A204.1 (cell line): Measurements from ENCODE around the gene HDAC7.

ENCODE experiments used
- FAIRE-seq: peaks from 2 replicates; lab custom pipeline; 2012; peaks lifted over from hg19 to GRCh38; lab: Jason Lieb, UNC

The HDAC7 gene

DNA sequence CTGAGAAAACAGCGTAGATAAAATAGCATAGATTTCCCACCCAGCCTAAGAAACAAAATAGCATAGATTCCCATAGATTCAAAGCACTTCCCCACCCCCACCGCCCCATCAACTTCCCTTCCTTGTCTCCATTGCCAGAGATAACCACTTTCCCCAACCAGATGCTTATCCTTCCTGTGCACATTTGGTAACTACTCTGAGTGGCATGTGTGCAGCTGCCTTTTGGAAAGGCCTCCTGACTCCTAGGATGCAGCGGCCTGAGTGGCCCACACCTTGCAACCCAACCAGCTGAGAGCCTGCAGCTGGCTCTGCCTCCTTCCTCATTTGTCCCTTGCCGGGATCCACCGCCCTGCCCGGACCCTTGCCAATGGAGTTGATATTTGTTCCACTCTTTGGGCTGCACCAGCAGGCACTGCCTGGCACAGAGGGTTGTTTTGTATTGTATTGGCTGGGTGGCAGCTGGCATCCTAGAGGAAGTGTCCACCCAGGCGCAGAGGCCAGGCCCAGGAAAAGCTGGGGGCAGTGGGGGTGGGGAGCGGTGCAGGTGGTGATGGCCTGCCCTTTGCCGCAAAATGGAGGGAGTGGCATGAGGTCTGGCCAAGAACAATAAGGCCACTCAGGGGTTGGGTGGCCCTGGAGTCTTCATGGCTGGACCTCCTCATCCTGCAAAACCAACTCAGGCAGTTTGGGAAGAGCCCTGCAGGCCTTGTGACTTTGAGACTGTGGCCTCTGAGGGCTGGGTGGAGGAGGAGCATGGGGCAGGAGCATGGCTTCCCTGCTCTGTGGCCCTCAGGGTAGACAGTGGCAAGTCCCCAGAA is 41.8 kb downstream of the HDAC7 start:
- no peak for FAIRE-seq

DNA sequence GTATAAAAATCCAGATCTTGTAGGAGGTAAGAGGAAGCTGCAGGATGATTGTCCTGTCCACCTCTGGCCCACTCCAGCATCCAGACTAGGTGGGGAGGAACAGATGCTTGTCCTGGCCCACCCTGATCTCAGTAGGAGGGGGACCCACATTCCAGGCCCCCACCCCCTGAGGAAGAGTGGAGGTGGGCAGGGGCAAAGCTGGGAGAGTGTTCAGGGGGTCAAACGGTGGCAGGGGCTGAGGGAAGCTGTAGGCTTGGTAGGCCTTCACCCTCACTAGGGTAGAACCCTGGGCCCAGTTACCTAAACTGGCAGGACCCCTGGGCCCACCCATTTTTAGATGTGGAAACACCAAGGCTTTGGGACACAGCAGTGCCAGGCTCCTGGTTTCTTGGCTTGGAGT is 42.6 kb downstream of the HDAC7 start:
- no peak for FAIRE-seq

DNA sequence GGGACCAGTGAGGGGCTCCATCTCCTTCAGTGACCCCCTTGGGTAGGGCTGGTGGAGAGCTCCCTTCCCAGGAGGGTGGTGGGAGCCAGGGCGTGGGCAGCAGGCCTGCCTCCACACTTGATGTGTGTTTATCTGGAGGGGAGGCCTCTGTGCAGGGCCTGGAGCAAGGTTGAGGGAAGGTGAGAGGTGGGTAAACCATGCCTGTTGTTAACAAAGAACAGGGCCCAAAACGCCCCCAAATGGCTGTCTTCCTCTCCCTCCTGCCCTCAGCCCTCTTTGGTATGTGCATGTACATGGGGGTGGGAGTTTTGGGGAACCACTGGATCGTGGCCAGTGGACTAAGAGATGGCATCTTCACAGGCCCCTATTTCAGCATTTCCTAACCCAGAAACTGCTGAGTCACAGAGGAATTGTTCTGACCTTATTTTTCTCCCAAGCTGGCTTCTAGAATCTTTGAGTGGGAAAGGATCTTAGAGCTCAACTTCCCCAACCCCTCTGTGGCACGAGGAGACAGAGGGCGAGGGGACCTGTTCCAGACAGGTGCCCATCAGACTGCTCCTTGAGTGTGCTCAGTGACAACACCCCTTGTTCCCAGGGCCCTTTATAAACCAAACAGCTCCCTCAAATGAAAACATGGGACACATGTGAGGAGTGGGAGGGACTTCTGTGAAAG is 43.1 kb downstream of the HDAC7 start:
- FAIRE-seq, result no peak

GRCh38 chr12:47775100-47775911 is 44.4 kb downstream of the HDAC7 start:
- no peak for FAIRE-seq

- no peak for FAIRE-seq
These were observed 45.0 kb downstream of the HDAC7 start for GRCh38 chr12:47774663-47775062.

GRCh38 chr12:47773858-47774580 is 45.7 kb downstream of the HDAC7 start:
- no peak for FAIRE-seq

GRCh38 chr12:47773062-47773857 is 46.4 kb downstream of the HDAC7 start, which contains the start of gene SLC48A1:
Gene SLC48A1, plus strand, starts transcription at chr12:47773238. Its CDS starts 67 bp downstream, at chr12:47773305.
- no peak for FAIRE-seq

DNA sequence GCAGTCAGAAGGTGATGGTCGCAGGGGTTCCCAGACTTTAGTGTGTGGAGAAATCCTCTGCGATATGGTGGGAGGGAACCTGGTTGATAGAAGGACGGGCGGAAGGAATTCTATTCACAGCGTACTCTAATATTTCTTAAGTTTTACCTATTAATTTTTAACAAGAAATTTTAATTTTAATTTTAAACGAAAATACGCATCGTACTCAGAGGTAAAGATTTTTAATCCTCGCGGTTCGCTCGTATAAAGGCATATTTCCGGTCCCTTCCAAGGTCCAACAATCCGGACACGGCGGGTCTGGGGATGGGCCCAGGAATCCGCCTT is 47.0 kb downstream of the HDAC7 start:
- FAIRE-seq, result no peak

- FAIRE-seq, result no peak
These were observed 47.5 kb downstream of the HDAC7 start for GRCh38 chr12:47772094-47772660.

GRCh38 chr12:47771304-47771703 is 48.4 kb downstream of the HDAC7 start:
- FAIRE-seq, result no peak

- FAIRE-seq, result no peak
These were observed 49.5 kb downstream of the HDAC7 start for GRCh38 chr12:47770086-47770726.

GRCh38 chr12:47769234-47770085 is 50.2 kb downstream of the HDAC7 start:
- no peak for FAIRE-seq

- no peak for FAIRE-seq
These were observed 51.3 kb downstream of the HDAC7 start for GRCh38 chr12:47768323-47768811.

DNA sequence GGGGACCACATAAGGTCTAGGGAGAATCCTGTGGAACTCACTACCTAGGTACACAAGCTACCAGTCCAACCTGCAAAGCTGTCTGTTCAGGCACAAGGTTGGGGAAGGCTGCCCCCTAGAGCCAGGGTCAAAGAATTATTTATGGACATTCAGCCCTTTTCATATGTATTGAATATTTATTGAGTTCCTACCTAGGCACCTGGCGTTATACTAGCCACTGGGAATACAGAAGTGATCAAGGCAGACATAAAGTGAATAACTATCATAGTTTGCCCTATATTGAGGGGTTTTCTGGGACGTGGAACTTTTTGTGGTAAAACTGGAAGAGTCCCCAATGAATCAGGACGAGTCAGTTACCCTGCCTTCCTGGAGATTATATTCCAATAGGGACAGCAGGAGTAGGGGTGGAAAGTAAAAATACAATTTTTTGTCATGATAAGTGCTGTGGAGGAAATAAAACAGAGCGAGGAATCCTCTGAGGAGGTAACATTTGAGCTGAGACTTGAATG is 52.4 kb downstream of the HDAC7 start:
- FAIRE-seq, result no peak

DNA sequence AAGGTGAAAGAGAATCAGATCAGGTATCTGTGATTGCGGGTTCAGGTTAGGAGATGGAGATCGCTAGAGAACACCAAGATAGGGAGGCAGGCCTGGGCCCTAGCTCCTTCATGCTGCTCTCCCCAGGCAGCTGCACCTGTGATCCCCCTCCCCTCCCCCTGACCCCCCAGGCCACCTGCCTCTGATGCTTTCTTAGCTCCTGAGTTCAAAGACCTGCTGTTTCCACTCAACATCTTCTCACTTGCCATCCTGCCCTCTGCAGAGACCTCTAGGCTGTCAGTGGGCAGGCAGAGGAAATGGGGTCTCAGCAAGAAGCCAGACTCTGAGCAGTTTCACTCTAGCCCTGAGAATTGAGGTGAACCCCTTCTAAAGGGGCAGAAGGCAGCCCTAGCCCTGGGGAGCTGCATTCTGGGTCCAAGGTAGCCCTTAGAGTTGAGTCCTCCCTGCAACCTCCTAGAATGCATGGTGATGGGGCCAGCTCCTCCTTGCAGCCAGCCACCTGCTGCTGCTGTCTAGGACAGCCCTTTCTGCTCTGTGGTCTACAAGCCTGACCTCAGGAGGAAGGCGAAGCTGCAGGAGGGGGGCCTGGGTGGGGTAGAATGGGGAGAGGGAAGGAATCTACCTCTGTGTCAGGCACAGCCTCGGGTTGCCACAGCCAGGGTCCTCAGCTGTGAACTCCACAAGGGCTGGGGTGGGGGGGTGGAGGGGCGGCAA is 53.0 kb downstream of the HDAC7 start:
- FAIRE-seq, result no peak

DNA sequence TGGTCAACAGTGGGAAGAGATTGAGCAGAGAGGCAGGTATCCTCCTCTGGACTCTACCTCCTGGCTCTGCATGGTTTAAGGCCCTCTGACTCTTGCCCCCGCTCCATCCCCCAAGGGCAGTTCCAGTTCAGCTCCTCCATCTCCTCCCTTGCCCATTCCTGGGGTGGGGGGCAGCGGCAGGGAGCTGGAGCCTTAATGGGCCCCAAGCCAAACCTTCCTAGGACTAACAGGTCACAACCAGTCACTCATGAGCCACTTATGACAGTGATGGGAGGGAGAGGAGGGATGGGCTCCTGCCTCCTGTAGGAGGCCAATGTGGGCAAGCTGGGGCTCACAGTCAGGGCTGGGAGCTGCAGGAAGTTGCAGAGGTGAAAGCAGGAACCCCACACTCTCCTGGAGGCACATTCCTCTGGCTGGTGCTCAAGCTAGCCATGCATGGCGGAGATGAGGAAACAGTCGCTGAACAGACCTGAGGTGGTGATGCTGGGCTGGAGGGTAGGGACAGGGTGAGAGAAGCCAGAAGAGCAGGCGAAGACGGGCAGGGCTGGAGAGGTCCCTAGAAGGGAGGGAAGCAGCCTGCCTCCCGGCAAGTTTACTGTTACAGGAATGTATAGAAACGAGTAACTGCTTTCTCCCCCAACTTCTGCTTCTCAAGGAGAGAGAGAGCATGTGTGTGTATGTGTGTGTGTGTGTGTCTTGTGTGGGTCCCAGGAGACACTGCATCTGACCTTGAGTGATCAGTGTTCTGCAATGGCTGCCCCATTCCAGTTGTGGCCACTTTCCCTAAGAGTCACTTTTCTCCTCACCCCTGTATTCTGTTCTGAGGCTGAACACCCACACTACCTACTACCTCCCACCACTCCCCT is 56.0 kb downstream of the HDAC7 start:
- FAIRE-seq, result no peak

- no peak for FAIRE-seq
These were observed 56.7 kb downstream of the HDAC7 start for GRCh38 chr12:47762850-47763465.
